Skeletal muscle satellite cell (primary cell): Measurements from ENCODE around the gene CTSC.

Source experiments
- H3K27me3 ChIP-seq: 2 replicates; pipeline ENCODE4 v1.7.0; 2013; ENCODE audit warnings: low read length; ENCODE audit not compliant: control insufficient read depth, insufficient read depth
- H3K36me3 ChIP-seq: 2 replicates; pipeline ENCODE4 v1.7.0; 2013; ENCODE audit warnings: mild to moderate bottlenecking, control low read depth, low read length; ENCODE audit not compliant: insufficient read depth
- H3K4me1 ChIP-seq: 2 replicates; pipeline ENCODE4 v1.7.0; 2013; ENCODE audit warnings: low read length; ENCODE audit not compliant: control insufficient read depth, insufficient read depth
- H3K4me2 ChIP-seq: 2 replicates; pipeline ENCODE4 v1.7.0; 2013; ENCODE audit warnings: mild to moderate bottlenecking, low read length
- H3K4me3 ChIP-seq: 2 replicates; pipeline ENCODE4 v1.7.0; 2013; ENCODE audit warnings: low read length
- H3K9ac ChIP-seq: 2 replicates; pipeline ENCODE4 v1.7.0; 2013; ENCODE audit warnings: mild to moderate bottlenecking, low read depth, low read length, moderate library complexity
- H3K9me3 ChIP-seq: replicated peaks from 2 replicates; pipeline ENCODE4 v1.7.0; 2013; ENCODE audit warnings: mild to moderate bottlenecking, control low read depth, low read length

CTSC gene

GRCh38 chr11:88363648-88364065 lies 26.1 kb upstream of the CTSC start:
- no peak overlapping the region for H3K4me3 ChIP-seq
- no peaks in the 10 kb centered on the region for H3K27me3 ChIP-seq

DNA sequence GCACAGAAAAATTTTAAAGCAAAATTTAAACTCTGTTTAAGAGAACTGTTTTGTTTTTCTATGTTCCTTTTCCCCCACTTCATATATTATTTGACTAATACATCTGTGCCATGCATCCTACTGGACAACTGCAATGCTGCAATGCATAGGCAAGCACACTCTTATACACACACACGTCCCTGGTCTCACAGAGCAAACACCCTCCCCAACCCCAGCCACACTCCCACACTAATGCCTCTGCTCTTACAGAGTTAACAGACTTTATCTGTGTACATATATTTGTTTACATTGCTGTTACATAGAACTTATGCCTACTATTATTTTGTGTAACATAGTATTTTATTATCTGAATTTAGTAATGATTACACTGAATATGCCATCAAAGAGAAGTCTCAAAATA lies 25.5 kb upstream of the CTSC start:
- H3K27me3 ChIP-seq: no peaks in the 10 kb centered on the region
- H3K4me2 ChIP-seq: no peak overlapping the region
- no peak overlapping the region for H3K4me3 ChIP-seq
- H3K9ac ChIP-seq: no peak overlapping the region
- no peaks in the 10 kb centered on the region for H3K9me3 ChIP-seq
- no peaks in the 10 kb centered on the region for H3K36me3 ChIP-seq
- H3K4me1 ChIP-seq: peaks cover 15% of the 10 kb centered on the region

More at GRCh38 chr11:88363648-88364065, 26.1 kb upstream of the CTSC start:
- H3K9me3 ChIP-seq: no peaks in the 10 kb centered on the region
- H3K4me2 ChIP-seq: no peak overlapping the region
- no peak overlapping the region for H3K9ac ChIP-seq
- peaks cover 10% of the 10 kb centered on the region for H3K4me1 ChIP-seq
- no peaks in the 10 kb centered on the region for H3K36me3 ChIP-seq

DNA sequence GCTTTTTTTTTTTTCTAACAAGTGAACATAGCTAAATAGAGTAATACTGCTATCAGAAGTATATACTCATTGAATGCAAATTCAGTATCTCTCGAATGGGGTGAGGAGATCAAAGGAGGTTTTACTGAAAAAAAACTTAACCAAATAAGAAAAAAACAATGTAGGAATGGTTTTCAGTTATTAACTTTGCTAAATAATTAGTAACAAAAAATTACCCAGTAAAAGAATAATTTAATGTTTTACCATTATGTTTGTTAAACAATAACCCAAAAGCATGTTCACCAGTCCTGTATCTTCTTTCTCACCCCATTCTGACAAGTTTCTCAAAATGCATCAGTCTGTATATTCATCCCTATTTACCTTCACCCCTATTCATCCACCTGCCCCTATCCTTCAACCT lies 22.6 kb upstream of the CTSC start:
- Histone ChIP-seq H3K27me3 (no peaks in the 10 kb centered on the region), H3K4me2 (no peak overlapping the region), H3K4me3 (no peak overlapping the region), H3K36me3 (no peaks in the 10 kb centered on the region), H3K9me3 (no peaks in the 10 kb centered on the region), H3K4me1 (peaks cover 26% of the 10 kb centered on the region), H3K9ac (no peak overlapping the region)

- no peaks in the 10 kb centered on the region for H3K9me3 ChIP-seq
- H3K4me2 ChIP-seq: no peak overlapping the region
- no peak overlapping the region for H3K9ac ChIP-seq
- peaks cover 26% of the 10 kb centered on the region for H3K4me1 ChIP-seq
- no peaks in the 10 kb centered on the region for H3K27me3 ChIP-seq
- H3K36me3 ChIP-seq: no peaks in the 10 kb centered on the region
- H3K4me3 ChIP-seq: no peak overlapping the region
Observed at GRCh38 chr11:88359541-88359940, 22.0 kb upstream of the CTSC start.

DNA sequence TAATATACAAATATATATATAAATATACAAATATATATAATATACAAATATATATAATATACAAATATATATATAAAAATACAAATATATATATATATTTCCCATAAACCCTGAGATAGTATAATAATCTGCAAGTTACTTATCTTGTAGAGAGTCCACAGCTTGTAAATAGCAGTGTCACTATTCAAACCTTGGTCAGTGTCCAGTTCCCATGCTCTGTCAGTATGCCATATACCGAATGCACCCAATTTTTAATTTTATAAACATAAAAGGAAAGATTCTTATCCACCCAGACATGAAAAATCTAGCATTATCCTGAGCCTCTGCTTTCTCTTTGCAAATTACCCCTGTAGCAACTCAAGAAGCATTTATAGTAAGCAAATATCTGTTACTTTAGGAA lies 21.6 kb upstream of the CTSC start:
- no peaks in the 10 kb centered on the region for H3K27me3 ChIP-seq
- no peak overlapping the region for H3K9ac ChIP-seq
- no peaks in the 10 kb centered on the region for H3K9me3 ChIP-seq
- no peaks in the 10 kb centered on the region for H3K36me3 ChIP-seq
- peaks cover 26% of the 10 kb centered on the region for H3K4me1 ChIP-seq
- H3K4me2 ChIP-seq: no peak overlapping the region
- H3K4me3 ChIP-seq: no peak overlapping the region

DNA sequence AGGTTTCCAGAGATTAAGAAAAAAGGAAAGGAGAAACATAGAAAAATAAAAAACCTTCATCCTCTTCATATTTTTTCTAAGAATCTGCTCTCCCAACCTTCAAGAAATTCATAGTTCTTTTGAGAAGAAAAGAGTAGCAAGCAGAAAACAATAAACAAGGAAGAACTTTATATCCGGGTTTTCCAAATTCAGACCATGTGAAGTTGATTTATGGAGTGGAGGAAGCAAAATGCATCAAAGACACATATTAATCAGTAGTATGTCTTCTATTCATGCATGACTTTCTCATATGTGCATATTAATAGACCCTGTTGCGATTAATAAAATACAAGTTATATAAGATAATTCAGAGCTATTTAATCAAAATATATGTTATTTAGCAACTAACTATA lies 20.5 kb upstream of the CTSC start:
- H3K27me3 ChIP-seq: no peaks in the 10 kb centered on the region
- H3K4me2 ChIP-seq: no peak overlapping the region
- H3K4me1 ChIP-seq: peaks cover 16% of the 10 kb centered on the region
- no peaks in the 10 kb centered on the region for H3K9me3 ChIP-seq
- no peak overlapping the region for H3K4me3 ChIP-seq
- H3K9ac ChIP-seq: no peak overlapping the region
- no peaks in the 10 kb centered on the region for H3K36me3 ChIP-seq

DNA sequence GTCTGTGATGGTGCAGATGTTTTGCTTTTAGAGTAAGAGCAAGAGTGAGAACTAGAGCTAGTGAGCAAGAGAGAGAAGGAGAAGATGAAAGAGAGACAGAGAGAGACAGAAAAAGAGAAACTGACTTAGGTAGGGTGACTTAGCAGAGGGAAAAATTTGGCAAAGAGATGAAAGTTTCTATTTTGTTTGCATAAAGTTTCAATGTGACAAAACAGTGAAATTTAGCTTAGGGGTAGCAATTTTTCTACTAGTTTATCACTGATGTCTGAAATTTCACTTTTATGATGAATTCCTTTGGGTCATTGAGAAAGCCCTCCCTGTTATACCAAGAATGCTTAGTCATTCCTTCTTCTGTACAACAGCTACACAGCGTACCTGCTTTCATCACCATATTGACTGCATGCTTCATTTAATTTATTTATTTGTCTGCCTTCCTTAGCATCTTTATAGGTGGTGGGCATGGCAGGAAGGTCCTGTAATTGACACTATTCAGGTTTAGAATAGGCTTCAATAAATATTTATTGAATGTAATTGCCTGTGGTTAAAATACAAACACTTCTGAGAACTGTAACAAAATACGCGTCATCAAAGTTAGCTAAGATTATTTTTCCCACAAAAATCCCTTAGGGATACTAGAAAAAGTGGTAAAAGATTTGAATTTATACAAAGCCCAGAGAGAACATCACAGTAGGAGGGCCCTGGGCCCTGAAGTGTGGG lies 19.9 kb upstream of the CTSC start:
- Histone ChIP-seq H3K4me2 (no peak overlapping the region), H3K4me3 (no peak overlapping the region), H3K9ac (no peak overlapping the region), H3K36me3 (no peaks in the 10 kb centered on the region), H3K27me3 (no peaks in the 10 kb centered on the region), H3K9me3 (no peaks in the 10 kb centered on the region), H3K4me1 (peaks cover 16% of the 10 kb centered on the region)

DNA sequence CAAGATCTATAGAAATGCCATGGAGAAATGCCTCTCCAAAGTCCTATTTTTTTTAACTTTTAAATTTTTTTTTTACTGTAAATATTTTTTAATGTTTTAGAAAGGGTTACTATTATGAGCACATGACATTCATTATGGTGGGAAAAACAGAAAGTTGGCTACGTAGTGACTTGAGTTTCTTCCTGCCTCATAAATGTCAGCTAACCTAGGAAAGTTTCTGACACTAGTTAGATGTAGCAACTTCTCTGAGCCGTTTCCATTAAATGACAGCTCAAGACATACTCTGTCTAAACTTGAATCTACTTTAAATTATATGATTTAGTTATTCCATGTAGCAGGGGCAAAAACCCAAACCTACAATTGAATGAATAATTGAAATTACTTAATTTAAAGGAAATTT lies 18.4 kb upstream of the CTSC start:
- Histone ChIP-seq H3K27me3 (no peaks in the 10 kb centered on the region), H3K9me3 (no peaks in the 10 kb centered on the region), H3K9ac (no peak overlapping the region), H3K36me3 (no peaks in the 10 kb centered on the region), H3K4me3 (no peak overlapping the region), H3K4me1 (peaks cover 16% of the 10 kb centered on the region), H3K4me2 (no peak overlapping the region)

GRCh38 chr11:88354912-88355311 lies 17.4 kb upstream of the CTSC start:
- Histone ChIP-seq H3K4me2 (no peak overlapping the region), H3K4me3 (no peak overlapping the region), H3K36me3 (no peaks in the 10 kb centered on the region), H3K9me3 (no peaks in the 10 kb centered on the region), H3K9ac (no peak overlapping the region), H3K4me1 (peaks cover 16% of the 10 kb centered on the region), H3K27me3 (no peaks in the 10 kb centered on the region)

DNA sequence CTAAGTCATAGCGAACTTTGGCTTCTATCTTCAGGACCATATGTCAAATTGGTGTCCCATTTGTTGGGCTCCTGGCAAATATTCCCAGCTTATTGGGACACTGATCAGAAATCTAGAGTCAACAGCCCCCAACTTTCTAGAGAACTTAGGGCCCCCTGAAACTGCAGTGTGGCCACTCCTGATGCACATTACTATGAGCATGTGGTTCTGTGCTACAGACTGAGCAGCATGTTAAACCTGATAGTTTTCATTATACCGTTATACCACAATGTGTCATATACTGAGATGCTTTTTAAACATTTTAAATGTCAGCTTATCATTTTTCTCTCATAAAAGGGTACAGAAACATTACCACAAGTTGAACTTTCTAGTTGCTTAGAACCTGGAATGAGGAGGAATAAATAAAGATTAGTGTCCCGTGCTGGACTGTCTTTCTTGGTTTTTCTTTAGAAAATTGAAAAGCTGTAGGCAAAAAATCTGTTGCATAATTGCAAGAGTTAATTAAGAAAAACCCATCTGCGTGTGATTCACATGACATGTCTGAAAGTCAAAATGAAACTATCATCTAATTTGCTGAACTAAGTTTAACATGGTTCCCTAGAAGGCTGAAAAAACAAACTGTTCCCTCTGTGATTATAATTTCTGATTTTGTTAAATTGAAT lies 16.4 kb upstream of the CTSC start:
- Histone ChIP-seq H3K36me3 (no peaks in the 10 kb centered on the region), H3K4me2 (no peak overlapping the region), H3K9ac (no peak overlapping the region), H3K4me1 (peaks cover 16% of the 10 kb centered on the region), H3K27me3 (no peaks in the 10 kb centered on the region), H3K9me3 (no peaks in the 10 kb centered on the region), H3K4me3 (no peak overlapping the region)

GRCh38 chr11:88353386-88353785 lies 15.8 kb upstream of the CTSC start:
- H3K4me2 ChIP-seq: no peak overlapping the region
- no peaks in the 10 kb centered on the region for H3K27me3 ChIP-seq
- no peaks in the 10 kb centered on the region for H3K9me3 ChIP-seq
- H3K4me3 ChIP-seq: no peak overlapping the region
- H3K9ac ChIP-seq: no peak overlapping the region
- H3K4me1 ChIP-seq: peaks cover 15% of the 10 kb centered on the region
- no peaks in the 10 kb centered on the region for H3K36me3 ChIP-seq

DNA sequence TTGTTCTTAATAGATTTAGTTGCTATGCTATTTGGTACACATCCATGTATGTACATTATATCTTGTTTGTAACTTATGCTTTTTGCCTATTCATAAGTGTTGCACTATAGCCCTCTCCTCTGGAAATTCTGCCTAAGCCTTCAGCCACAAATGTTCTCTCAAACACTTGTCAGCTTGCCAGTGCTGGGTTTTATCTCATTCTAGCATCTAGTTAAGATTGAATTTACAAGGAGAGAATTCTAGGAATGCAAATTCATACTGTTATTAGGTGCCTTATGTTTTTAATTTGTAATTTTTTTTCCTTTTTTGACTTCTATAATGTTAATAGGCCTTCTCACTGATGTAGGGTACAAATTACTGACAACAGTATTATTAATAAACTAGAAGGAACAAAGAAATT lies 14.6 kb upstream of the CTSC start:
- Histone ChIP-seq H3K9me3 (no peaks in the 10 kb centered on the region), H3K4me1 (peaks cover 3% of the 10 kb centered on the region), H3K36me3 (no peaks in the 10 kb centered on the region), H3K27me3 (no peaks in the 10 kb centered on the region), H3K4me3 (no peak overlapping the region), H3K4me2 (no peak overlapping the region), H3K9ac (no peak overlapping the region)
